OCI-LY1 (cell line): ENCODE results near the gene RRAS.

Source experiments
- H2AFZ ChIP-seq: fragments of 200-600 bp; sonication (generic), shearing (Covaris generic); 2 replicates; pipeline ENCODE4 v1.6.0; 2014; ENCODE audit warnings: antibody characterized with exemption, mild to moderate bottlenecking, low read length
- H3F3A ChIP-seq: fragments of 200-600 bp; sonication (generic), shearing (Covaris generic); 2 replicates; pipeline ENCODE4 v1.6.0; 2014; ENCODE audit warnings: mild to moderate bottlenecking, antibody characterized with exemption, low read length, moderate library complexity; ENCODE audit not compliant: insufficient read depth
- H3K27ac ChIP-seq: fragments of 200-600 bp; sonication (generic); 2 replicates; pipeline ENCODE4 v1.5.1; 2014; ENCODE audit warnings: low read length, mixed run types, mild to moderate bottlenecking, low read depth; ENCODE audit not compliant: poor library complexity, severe bottlenecking
- H3K27me3 ChIP-seq: fragments of 200-600 bp; sonication (generic); 2 replicates; pipeline ENCODE4 v1.6.0; 2014; ENCODE audit warnings: antibody characterized with exemption, mild to moderate bottlenecking, low read length, moderate library complexity; ENCODE audit not compliant: insufficient read depth
- H3K36me3 ChIP-seq: fragments of 200-600 bp; sonication (generic); 2 replicates; pipeline ENCODE4 v1.6.1; 2014; ENCODE audit warnings: mild to moderate bottlenecking, antibody characterized with exemption, low read length, moderate library complexity, mixed read lengths; ENCODE audit not compliant: insufficient read depth
- H3K4me1 ChIP-seq: fragments of 200-600 bp; sonication (generic); 2 replicates; pipeline ENCODE4 v1.5.1; 2014; ENCODE audit warnings: mild to moderate bottlenecking, low read length, moderate library complexity; ENCODE audit not compliant: insufficient read depth, severe bottlenecking
- H3K4me2 ChIP-seq: fragments of 200-600 bp; sonication (generic), shearing (Covaris generic); 2 replicates; pipeline ENCODE4 v1.6.1; 2014; ENCODE audit warnings: low read length
- H3K4me3 ChIP-seq: fragments of 200-600 bp; sonication (generic); 2 replicates; pipeline ENCODE4 v1.5.1; 2014; ENCODE audit warnings: low read length, low read depth, mild to moderate bottlenecking, mixed read lengths; ENCODE audit not compliant: poor library complexity, severe bottlenecking
- H3K79me2 ChIP-seq: fragments of 200-600 bp; shearing (Covaris generic); 2 replicates; pipeline ENCODE4 v1.6.1; 2016; ENCODE audit warnings: mixed run types, low read length, mixed read lengths; ENCODE audit not compliant: insufficient read depth
- H3K9ac ChIP-seq: fragments of 200-600 bp; sonication (generic), shearing (Covaris generic); 2 replicates; pipeline ENCODE4 v1.6.1; 2014; ENCODE audit warnings: mild to moderate bottlenecking, low read length, mixed read lengths
- H3K9me2 ChIP-seq: fragments of 200-600 bp; sonication (generic), shearing (Covaris generic); 2 replicates; pipeline ENCODE4 v1.6.1; 2014; ENCODE audit warnings: low read depth, mild to moderate bottlenecking, low read length, mixed read lengths
- H3K9me3 ChIP-seq: fragments of 200-600 bp; shearing (Covaris generic); 2 replicates; pipeline ENCODE4 v1.6.1; 2014; ENCODE audit warnings: low read length, mixed read lengths
- H4K20me1 ChIP-seq: fragments of 200-600 bp; sonication (generic), shearing (Covaris generic); 2 replicates; pipeline ENCODE4 v1.6.0; 2016; ENCODE audit warnings: mild to moderate bottlenecking, low read length; ENCODE audit not compliant: insufficient read depth
- CTCF ChIP-seq: fragments of 200-600 bp; sonication (generic), shearing (Covaris generic); IDR thresholded peaks from 2 replicates; pipeline ENCODE4 v1.5.1; 2017; ENCODE audit warnings: mild to moderate bottlenecking, antibody characterized with exemption, low read length, moderate library complexity, mixed read lengths
- EZH2 ChIP-seq: fragments of 200-600 bp; sonication (generic), shearing (Covaris generic); IDR thresholded peaks from 2 replicates; pipeline ENCODE4 v1.8.0; 2017; ENCODE audit warnings: borderline replicate concordance, mixed run types, mild to moderate bottlenecking, antibody characterized with exemption, low read length, moderate library complexity, mixed read lengths

Gene RRAS

GRCh38 chr19:49596954-49597702 lies 42.8 kb downstream of the RRAS start:
- H4K20me1 ChIP-seq = no peaks in the 10 kb centered on the region
- no peaks in the 10 kb centered on the region for H3K27me3 ChIP-seq
- H2AFZ ChIP-seq = no peak overlapping the region
- no peaks in the 10 kb centered on the region for H3K9me3 ChIP-seq
- H3K4me1 ChIP-seq = peaks cover 6% of the 10 kb centered on the region
- peaks cover 74% of the 10 kb centered on the region for H3K36me3 ChIP-seq
- no peaks in the 10 kb centered on the region for H3F3A ChIP-seq
- H3K9ac ChIP-seq = no peak overlapping the region
- no peak overlapping the region for H3K4me3 ChIP-seq
- no peak overlapping the region for H3K27ac ChIP-seq
- no peaks in the 10 kb centered on the region for H3K9me2 ChIP-seq
- TF ChIP-seq EZH2 (no peak), CTCF (no peak)
- H3K79me2 ChIP-seq = no peaks in the 10 kb centered on the region
- no peak overlapping the region for H3K4me2 ChIP-seq

- peaks cover 67% of the 10 kb centered on the region for H3K36me3 ChIP-seq
- H3F3A ChIP-seq = no peaks in the 10 kb centered on the region
- H3K9me2 ChIP-seq = no peaks in the 10 kb centered on the region
- H3K4me3 ChIP-seq = no peak overlapping the region
- no peak overlapping the region for H3K27ac ChIP-seq
- H2AFZ ChIP-seq = no peak overlapping the region
- H4K20me1 ChIP-seq = no peaks in the 10 kb centered on the region
- H3K4me2 ChIP-seq = no peak overlapping the region
- H3K4me1 ChIP-seq = peaks cover 6% of the 10 kb centered on the region
- H3K9me3 ChIP-seq = no peaks in the 10 kb centered on the region
- TF ChIP-seq CTCF = no peak
- TF ChIP-seq EZH2 = no peak
- H3K27me3 ChIP-seq = no peaks in the 10 kb centered on the region
- H3K79me2 ChIP-seq = peaks cover 5% of the 10 kb centered on the region; the same call in 1 of the 2 replicates
- no peak overlapping the region for H3K9ac ChIP-seq
Observed at GRCh38 chr19:49596407-49596806, 43.5 kb downstream of the RRAS start.

- Histone ChIP-seq H3K27me3 (no peaks in the 10 kb centered on the region), H2AFZ (no peak overlapping the region), H3K9me3 (no peaks in the 10 kb centered on the region), H4K20me1 (no peaks in the 10 kb centered on the region), H3K4me1 (peaks cover 6% of the 10 kb centered on the region), H3K9ac (no peak overlapping the region), H3K79me2 (peaks cover 5% of the 10 kb centered on the region; the same call in 1 of the 2 replicates), H3K27ac (no peak overlapping the region), H3K4me3 (no peak overlapping the region), H3F3A (no peaks in the 10 kb centered on the region), H3K36me3 (peaks cover 62% of the 10 kb centered on the region), H3K4me2 (no peak overlapping the region), H3K9me2 (no peaks in the 10 kb centered on the region)
- no peak for TF ChIP-seq EZH2
- no peak for TF ChIP-seq CTCF
Observed at GRCh38 chr19:49595819-49596404, 44.0 kb downstream of the RRAS start.
